Smooth muscle cell (in vitro differentiated cells): ENCODE results near the gene MEI1. TPM values are rescaled to one million over a fixed set of nuclear protein-coding genes. Genes with fewer than 3 reads are reported as not detected.

ENCODE experiments used
- DNase-seq: peaks from one replicate; lab custom pipeline; 2025; ENCODE audit not compliant: unreplicated experiment; lab: John Stamatoyannopoulos, UW
- H2AFZ ChIP-seq: fragments of 200-600 bp; sonication (generic); 2 replicates; pipeline ENCODE4 v1.6.0; 2016; ENCODE audit warnings: antibody characterized with exemption, low read depth, mild to moderate bottlenecking
- H3F3A ChIP-seq: fragments of 200-600 bp; sonication (generic); 2 replicates; pipeline ENCODE4 v1.6.0; 2017; ENCODE audit warnings: antibody characterized with exemption, low read depth
- H3K27ac ChIP-seq: fragments of 200-600 bp; sonication (generic); 2 replicates; pipeline ENCODE4 v1.5.1; 2016; ENCODE audit warnings: low read depth, mild to moderate bottlenecking
- H3K27me3 ChIP-seq: fragments of 200-600 bp; sonication (generic); 2 replicates; pipeline ENCODE4 v1.6.1; 2016; ENCODE audit warnings: low read depth, mild to moderate bottlenecking
- H3K36me3 ChIP-seq: fragments of 200-600 bp; sonication (generic); 2 replicates; pipeline ENCODE4 v1.5.1; 2016; ENCODE audit warnings: low read depth
- H3K4me1 ChIP-seq: fragments of 200-600 bp; sonication (generic); 2 replicates; pipeline ENCODE4 v1.5.1; 2016; ENCODE audit warnings: low read depth
- H3K4me2 ChIP-seq: fragments of 200-600 bp; sonication (generic); 2 replicates; pipeline ENCODE4 v1.6.0; 2016; ENCODE audit warnings: mild to moderate bottlenecking
- H3K4me3 ChIP-seq: fragments of 200-600 bp; sonication (generic); 2 replicates; pipeline ENCODE4 v1.5.1; 2016; ENCODE audit warnings: mild to moderate bottlenecking
- H3K79me2 ChIP-seq: fragments of 200-600 bp; sonication (generic); 2 replicates; pipeline ENCODE4 v1.6.0; 2016; ENCODE audit warnings: low read depth, mild to moderate bottlenecking
- H3K9ac ChIP-seq: fragments of 200-600 bp; sonication (generic); 2 replicates; pipeline ENCODE4 v1.6.0; 2016; ENCODE audit warnings: low read depth
- H3K9me3 ChIP-seq: fragments of 200-600 bp; sonication (generic); replicated peaks from 2 replicates; pipeline ENCODE4 v1.5.1; 2016; ENCODE audit warnings: low read depth
- H4K20me1 ChIP-seq: fragments of 200-600 bp; sonication (generic); 2 replicates; pipeline ENCODE4 v1.6.0; 2016; ENCODE audit warnings: low read depth
- CTCF ChIP-seq: fragments of 200-600 bp; sonication (generic); IDR thresholded peaks from 2 replicates; pipeline ENCODE4 v1.5.1; 2017; ENCODE audit warnings: borderline replicate concordance, mild to moderate bottlenecking, antibody characterized with exemption; ENCODE audit not compliant: insufficient read depth, poor library complexity, severe bottlenecking
- WGBS: methylation state at CpG from one replicate; pipeline ENCODE4 v1.1.7; 2016; ENCODE audit warnings: low lambda C conversion rate; 5-methylcytosine and 5-hydroxymethylcytosine counted together
- polyA plus RNA-seq: library from polyadenylated mRNA; unstranded; fragments of >200 nt; fragmentation: Nextera tagmentation; extraction: Ambion mirVana; gene quantifications from 2 replicates; pipeline ENCODE4 v1.2.1, GENCODE V29; 2016
- small RNA-seq: library from RNA; depleted of rRNA; stranded (forward); fragments of <200 nt; gene quantifications from one replicate; pipeline ENCODE3, GENCODE V24; 2014
- total RNA-seq: library from RNA; depleted of rRNA; stranded (reverse); fragments of >200 nt; gene quantifications from 2 replicates; pipeline ENCODE4 v1.2.3, GENCODE V29; 2014

MEI1 gene
- total and polyA plus RNA-seq, 2 experiments from 2014 or later: 0.18 to 3.2 TPM

DNA sequence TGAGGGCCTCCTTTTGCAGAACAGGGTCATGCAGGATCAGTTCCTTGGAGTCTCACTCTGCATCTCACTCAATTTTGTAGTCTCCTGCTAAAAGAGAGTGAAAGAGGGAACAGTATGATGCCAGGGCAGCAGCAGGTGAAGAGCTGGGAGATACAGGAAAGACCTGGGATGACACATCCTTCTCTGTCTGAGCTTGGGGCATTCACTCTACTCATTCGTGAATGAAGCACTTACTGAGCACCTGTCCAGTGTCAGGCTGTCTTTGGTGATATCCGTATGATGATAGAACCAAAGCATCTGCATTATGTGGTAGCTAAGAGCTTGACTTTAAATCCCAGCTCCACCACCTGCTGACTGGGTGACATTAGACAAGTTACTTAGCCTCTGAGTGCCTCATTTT is 148.0 kb downstream of the MEI1 start:
- Histone ChIP-seq H3F3A (peaks cover 12% of the 10 kb centered on the region), H3K9me3 (no peaks in the 10 kb centered on the region), H3K9ac (no peak overlapping the region), H3K4me1 (peaks cover 28% of the 10 kb centered on the region), H3K4me2 (no peak overlapping the region), H3K79me2 (peaks cover 100% of the 10 kb centered on the region), H3K27me3 (no peaks in the 10 kb centered on the region), H3K27ac (no peak overlapping the region), H3K4me3 (no peak overlapping the region), H3K36me3 (no peaks in the 10 kb centered on the region), H2AFZ (no peak overlapping the region), H4K20me1 (peaks cover 100% of the 10 kb centered on the region)
- TF ChIP-seq CTCF: no peak
- WGBS: 75% methylated on average over 2 of the region's 2 CpGs
- DNase-seq: no peak

GRCh38 chr22:41848468-41848867 is 149.2 kb downstream of the MEI1 start:
- H3K4me1 ChIP-seq: peaks cover 28% of the 10 kb centered on the region

More at GRCh38 chr22:41848468-41848867, 149.2 kb downstream of the MEI1 start:
- H3F3A ChIP-seq: peaks cover 12% of the 10 kb centered on the region
- H3K79me2 ChIP-seq: peaks cover 100% of the 10 kb centered on the region
- H3K4me2 ChIP-seq: no peak overlapping the region
- H3K36me3 ChIP-seq: no peaks in the 10 kb centered on the region
- H3K27ac ChIP-seq: no peak overlapping the region
- H3K27me3 ChIP-seq: no peaks in the 10 kb centered on the region
- no peak for TF ChIP-seq CTCF
- no peak overlapping the region for H3K4me3 ChIP-seq
- no peak overlapping the region for H3K9ac ChIP-seq
- WGBS: 67% methylated on average over 5 of the region's 5 CpGs
- no peak overlapping the region for H2AFZ ChIP-seq
- no peak for DNase-seq
- H3K9me3 ChIP-seq: no peaks in the 10 kb centered on the region
- H4K20me1 ChIP-seq: peaks cover 100% of the 10 kb centered on the region

Small RNA genes within 50 kb of the gene (small RNA-seq; reads per million reads assigned to genes)
- gene HMGN2P10 (not detected), gene RF00019 (not detected), gene RNU6-476P (not detected), gene RNU6ATAC22P (not detected)

Other genes with a start within 250 kb of the MEI1 start
- gene PHF5A, start 230.8 kb upstream of the MEI1 start, total RNA-seq: 28.3 and 42.7 TPM in 2 replicates
- gene PHF5A, start 230.8 kb upstream of the MEI1 start, polyA plus RNA-seq: 19.4 and 24.2 TPM in 2 replicates
- 33.0 and 33.4 TPM in 2 replicates for gene ACO2, start 230.4 kb upstream of the MEI1 start, total RNA-seq
- 72.1 and 85.5 TPM in 2 replicates for gene ACO2, start 230.4 kb upstream of the MEI1 start, polyA plus RNA-seq
- gene POLR3H, start 155.0 kb upstream of the MEI1 start, total RNA-seq: 10.9 and 12.1 TPM in 2 replicates
- gene POLR3H, start 155.0 kb upstream of the MEI1 start, polyA plus RNA-seq: 20.3 and 26.7 TPM in 2 replicates
- gene CSDC2, start 138.5 kb upstream of the MEI1 start, total RNA-seq: 2.9 and 3.1 TPM in 2 replicates
- 5.9 and 9.1 TPM in 2 replicates for gene CSDC2, start 138.5 kb upstream of the MEI1 start, polyA plus RNA-seq
- gene PMM1, start 109.7 kb upstream of the MEI1 start, total RNA-seq: 19.5 and 24.7 TPM in 2 replicates
- 71.9 and 87.3 TPM in 2 replicates for gene PMM1, start 109.7 kb upstream of the MEI1 start, polyA plus RNA-seq
- 12.0 and 16.9 TPM in 2 replicates for gene DESI1, start 78.5 kb upstream of the MEI1 start, total RNA-seq
- gene DESI1, start 78.5 kb upstream of the MEI1 start, polyA plus RNA-seq: 14.3 and 17.6 TPM in 2 replicates
- gene XRCC6, start 78.2 kb upstream of the MEI1 start, total RNA-seq: 186 and 200 TPM in 2 replicates
- 255 and 264 TPM in 2 replicates for gene XRCC6, start 78.2 kb upstream of the MEI1 start, polyA plus RNA-seq
- 98.2 and 142 TPM in 2 replicates for gene SNU13, start 10.6 kb upstream of the MEI1 start, total RNA-seq
- gene SNU13, start 10.6 kb upstream of the MEI1 start, polyA plus RNA-seq: 239 and 250 TPM in 2 replicates
- 6.5 and 7.4 TPM in 2 replicates for gene CCDC134, start 101.2 kb downstream of the MEI1 start, total RNA-seq
- gene CCDC134, start 101.2 kb downstream of the MEI1 start, polyA plus RNA-seq: 4.6 and 8.8 TPM in 2 replicates
- gene SREBF2, start 133.6 kb downstream of the MEI1 start, total RNA-seq: 62.9 and 70.3 TPM in 2 replicates
- 68.5 and 78.2 TPM in 2 replicates for gene SREBF2, start 133.6 kb downstream of the MEI1 start, polyA plus RNA-seq
- not detected in 2 replicates for gene SHISA8, start 215.6 kb downstream of the MEI1 start, total RNA-seq
- 0.11 TPM in 1 of 2 replicates, not detected in the other for gene SHISA8, start 215.6 kb downstream of the MEI1 start, polyA plus RNA-seq
- gene TNFRSF13C, start 227.3 kb downstream of the MEI1 start, total RNA-seq: not detected in 2 replicates
- 0.15 and 0.37 TPM in 2 replicates for gene TNFRSF13C, start 227.3 kb downstream of the MEI1 start, polyA plus RNA-seq
- gene CENPM, start 247.6 kb downstream of the MEI1 start, total RNA-seq: 3.5 and 5.6 TPM in 2 replicates
- 13.5 and 16.0 TPM in 2 replicates for gene CENPM, start 247.6 kb downstream of the MEI1 start, polyA plus RNA-seq